Activated gamma-delta T cell treated with anti-CD3 and anti-CD28 coated beads, Interleukin-2, amount 50 U/mL, for 16 hours (primary cell): ENCODE data around the gene AFF3.
"Not testable (repeated sequence)": the region's sequence is repeated elsewhere in the genome, so short reads cannot be mapped to it uniquely, and the experiment has no call there.

ENCODE experiments used
- DNase-seq: peaks from one replicate; pipeline ENCODE4 v3.0.0-alpha.2; 2020; ENCODE audit warnings: low read depth

Gene AFF3

DNA sequence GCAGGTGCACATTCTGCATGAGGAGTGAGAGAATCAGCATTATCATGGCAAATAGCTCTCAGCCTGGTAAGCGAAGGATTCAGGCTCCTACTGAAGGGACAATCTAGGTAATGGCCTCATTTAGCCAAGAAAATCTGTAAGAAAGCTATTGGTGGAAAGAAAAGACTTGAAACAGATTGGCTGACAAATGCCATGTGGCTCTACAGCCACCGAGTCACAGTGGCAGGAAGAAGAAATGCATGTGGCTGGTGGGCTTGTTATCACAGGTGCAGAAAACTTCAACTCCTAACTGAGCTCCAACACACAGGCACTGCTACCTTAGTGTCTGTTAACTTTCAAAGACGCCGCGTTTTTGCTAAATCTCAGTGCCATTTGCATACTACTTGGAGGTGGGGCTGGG, 592.0 kb downstream of the AFF3 start:
- DNase-seq: no peak

GRCh38 chr2:99545604-99546003, 596.8 kb downstream of the AFF3 start:
- no peak for DNase-seq

DNA sequence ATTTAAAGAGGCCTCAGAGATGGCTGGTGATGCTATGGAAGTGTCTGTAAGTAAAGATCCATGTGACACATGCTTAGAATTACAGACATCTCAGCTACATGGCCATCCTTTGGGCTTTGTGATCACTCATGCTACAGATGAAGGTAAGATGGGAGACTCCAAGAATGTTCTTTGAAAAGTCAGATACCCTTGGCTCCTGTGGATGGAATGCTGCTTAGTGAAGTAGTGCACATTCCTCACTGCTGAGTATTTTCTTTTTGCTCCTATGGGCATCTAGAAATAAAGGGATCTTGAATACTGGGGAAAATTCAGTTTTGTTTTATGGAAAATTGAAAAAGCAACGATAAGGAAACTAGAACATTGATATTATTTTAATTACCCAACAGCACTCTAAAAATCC, 597.3 kb downstream of the AFF3 start:
- DNase-seq: no peak

- DNase-seq: no peak
Observed at GRCh38 chr2:99544608-99545007, 597.8 kb downstream of the AFF3 start.

DNA sequence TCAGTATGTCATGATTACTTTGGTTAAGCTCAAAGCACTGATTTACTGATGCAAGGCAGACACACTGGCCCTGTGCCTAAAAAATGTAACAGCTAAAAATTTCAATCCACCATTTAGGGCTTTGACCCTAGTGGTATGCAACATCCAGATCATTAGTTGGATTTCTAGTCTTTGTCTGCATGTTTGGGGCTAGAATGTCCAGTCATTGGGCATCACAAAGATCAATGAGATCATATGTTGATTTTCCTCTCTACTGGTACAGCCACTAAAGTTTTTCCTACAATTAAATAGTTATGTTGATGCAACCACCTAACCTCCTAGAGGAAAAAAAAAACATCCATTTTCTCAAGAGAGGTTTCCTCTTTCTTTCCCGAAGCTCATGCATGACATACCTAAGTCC, 599.1 kb downstream of the AFF3 start:
- no peak for DNase-seq

DNA sequence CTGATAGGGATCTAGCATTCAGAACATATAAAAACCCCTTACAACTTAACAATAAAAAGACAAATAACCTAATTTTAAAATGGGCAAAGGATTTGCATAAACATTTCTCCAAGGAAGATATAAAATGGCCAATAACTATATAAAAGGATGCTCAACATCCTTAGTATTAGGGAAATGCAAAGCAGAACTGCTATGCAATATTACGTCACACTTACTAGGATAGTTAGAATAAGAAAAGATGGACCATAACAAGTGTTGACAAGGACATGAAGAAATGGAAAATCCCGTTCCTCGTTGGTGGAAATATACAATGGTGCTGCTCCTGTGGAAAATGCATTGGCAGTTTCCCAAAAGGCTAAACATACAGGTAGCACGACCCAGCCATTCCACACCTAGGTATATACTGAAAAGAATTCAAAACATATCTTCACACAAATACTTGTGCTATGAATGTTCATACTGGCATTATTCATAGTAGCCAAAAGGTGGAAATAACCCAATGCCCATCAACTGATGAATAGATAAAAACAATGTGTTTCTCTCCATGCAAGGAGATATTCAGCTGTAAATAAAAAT, 604.4 kb downstream of the AFF3 start:
- DNase-seq: no peak

GRCh38 chr2:99524056-99524455, 618.3 kb downstream of the AFF3 start:
- no peak for DNase-seq

GRCh38 chr2:99522157-99522556, 620.2 kb downstream of the AFF3 start:
- no peak for DNase-seq

- DNase-seq: no peak
Observed at GRCh38 chr2:99520813-99521212, 621.6 kb downstream of the AFF3 start.

- DNase-seq: no peak
Observed at GRCh38 chr2:99520195-99520594, 622.2 kb downstream of the AFF3 start.

DNA sequence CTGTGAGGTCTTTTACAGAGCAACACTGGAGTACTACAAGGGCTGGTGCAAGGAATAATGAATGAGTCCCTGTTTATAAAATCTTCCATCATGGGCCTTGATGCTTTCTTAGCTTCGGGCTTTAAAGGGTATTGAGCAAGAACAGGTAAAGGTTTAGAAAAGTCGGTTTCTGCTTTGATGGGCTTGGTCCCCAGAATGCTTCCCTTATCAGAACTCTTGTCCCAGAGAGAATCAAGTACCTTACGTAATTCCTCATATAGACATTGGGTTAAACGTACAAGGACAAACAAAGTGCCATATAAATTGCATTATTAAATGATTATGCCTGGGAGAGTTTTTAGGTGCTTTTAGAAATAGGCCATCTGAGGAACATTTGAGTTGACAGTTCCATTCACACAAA, 628.0 kb downstream of the AFF3 start:
- DNase-seq: no peak

DNA sequence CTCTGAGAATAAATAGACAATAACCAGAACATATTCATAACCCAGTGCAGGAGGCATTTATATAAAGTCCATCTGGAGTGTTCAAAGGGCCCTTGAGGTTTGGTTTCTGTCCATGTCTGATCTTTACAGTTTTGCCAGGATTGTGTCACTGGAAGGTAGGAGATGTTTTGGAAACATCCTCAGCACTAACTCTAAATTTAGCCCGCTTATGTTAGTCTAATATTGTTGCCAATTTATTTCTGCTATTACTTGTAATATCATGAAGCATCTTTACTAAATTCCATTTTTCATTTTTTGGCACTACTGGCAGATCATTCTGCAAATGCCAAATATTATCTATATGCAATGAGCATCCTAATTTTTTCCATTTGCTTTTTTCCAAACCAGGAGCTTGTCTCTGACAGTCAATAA, 630.2 kb downstream of the AFF3 start:
- DNase-seq: no peak

- no peak for DNase-seq
Observed at GRCh38 chr2:99509387-99509786, 633.0 kb downstream of the AFF3 start.

DNA sequence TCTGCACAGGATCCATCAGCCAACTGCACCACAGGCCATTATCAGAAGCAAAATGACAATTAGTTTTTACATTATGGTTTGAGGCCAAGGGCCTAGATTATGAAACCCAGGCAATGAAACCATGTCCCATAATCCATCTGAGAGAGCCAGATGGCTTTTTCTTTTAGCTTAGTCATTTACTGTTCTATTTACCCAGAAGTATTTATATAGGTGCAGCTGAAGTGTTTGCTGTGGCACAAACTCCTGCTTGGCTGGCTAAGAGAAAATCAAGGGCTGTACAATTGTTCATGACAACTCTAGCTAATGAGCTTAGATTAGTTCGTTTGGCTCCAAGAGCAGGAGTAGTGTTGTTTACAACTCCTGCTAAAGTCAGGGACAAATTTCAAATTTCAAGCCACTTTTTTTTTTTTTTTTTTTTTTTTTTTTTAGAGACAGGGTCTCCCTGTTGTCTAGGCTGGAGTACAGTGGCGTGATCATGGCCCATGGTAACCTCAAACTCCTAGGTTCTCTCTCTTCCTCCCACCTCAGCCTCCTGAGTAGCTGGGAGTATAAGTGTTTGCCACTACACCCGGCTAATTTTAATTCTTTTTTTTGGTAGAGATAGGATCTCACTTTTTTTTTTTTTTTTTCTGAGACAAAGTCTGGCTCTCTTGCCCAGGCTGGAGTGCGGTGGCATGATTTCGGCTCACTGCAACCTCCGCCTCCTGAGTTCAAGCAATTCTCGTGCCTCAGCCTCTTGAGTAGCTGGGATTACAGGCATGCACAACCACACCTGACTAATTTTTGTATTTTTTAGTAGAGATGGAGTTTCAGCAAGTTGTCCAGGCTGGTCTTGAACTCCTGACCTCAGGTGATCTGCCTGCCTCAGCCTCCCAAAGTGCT, 634.2 kb downstream of the AFF3 start:
- DNase-seq: no peak

GRCh38 chr2:99504844-99505584, 637.4 kb downstream of the AFF3 start:
- no peak for DNase-seq

DNA sequence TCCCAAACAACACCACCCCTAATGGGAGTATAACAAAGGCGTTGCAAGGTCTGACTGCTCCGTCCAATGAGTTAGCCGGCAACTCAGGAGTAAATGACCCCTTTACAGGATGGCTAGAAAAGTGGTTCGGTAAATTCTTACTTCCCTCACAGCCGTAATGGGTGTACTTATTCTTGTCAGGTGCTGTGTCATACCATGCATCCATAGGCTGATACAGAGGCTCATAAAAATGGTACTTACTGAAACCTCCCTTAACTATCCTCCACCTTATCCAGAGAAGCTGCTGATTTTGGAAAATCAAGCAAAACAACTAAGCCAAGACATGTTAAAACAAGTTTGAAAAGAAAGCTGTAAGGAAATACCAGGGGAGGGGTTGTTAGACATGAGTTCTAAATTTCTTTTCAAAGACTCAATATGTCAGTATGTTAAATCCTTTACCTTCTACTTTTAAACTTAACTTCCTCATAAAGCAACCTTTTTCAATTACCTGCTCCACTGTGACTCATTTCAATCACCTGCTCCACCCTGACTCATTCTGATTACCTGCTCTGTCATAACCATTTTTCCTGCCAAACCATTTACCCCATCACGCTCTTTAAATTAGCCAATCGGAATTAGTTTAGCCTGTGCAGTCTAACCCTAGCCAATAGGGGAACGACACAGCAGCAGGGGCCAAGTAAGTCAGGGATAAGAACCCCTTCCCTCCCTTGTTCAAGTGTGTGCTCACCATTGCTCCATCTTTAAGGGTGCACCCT, 638.6 kb downstream of the AFF3 start:
- not testable (repeated sequence) for DNase-seq

- no peak for DNase-seq
Observed at GRCh38 chr2:99496021-99496420, 646.4 kb downstream of the AFF3 start.
